GM21717 (cell line): Measurements from ENCODE around the gene CA11.
"Not testable (repeated sequence)": the region's sequence is repeated elsewhere in the genome, so short reads cannot be mapped to it uniquely, and the experiment has no call there.

ENCODE experiments used
- ATAC-seq: cut with Tn5 transposase; IDR thresholded peaks from one replicate; pipeline ENCODE4 v1.9.1; 2021; ENCODE audit warnings: mild to moderate bottlenecking, moderate library complexity; ENCODE audit not compliant: unreplicated experiment

Gene CA11

GRCh38 chr19:48646001-48646721 lies at the start of gene CA11:
Gene CA11, minus strand, starts transcription at chr19:48646187. Its CDS starts 555 bp downstream, at chr19:48645632.
- peak; percentile 52 for ATAC-seq

GRCh38 chr19:48693629-48694028 lies 47.6 kb upstream of the CA11 start:
- ATAC-seq, result not testable (repeated sequence)

GRCh38 chr19:48689449-48689848 lies 43.5 kb upstream of the CA11 start:
- no peak for ATAC-seq

GRCh38 chr19:48687776-48688175 lies 41.8 kb upstream of the CA11 start:
- no peak for ATAC-seq

- not testable (repeated sequence) for ATAC-seq
These were observed 40.6 kb upstream of the CA11 start for GRCh38 chr19:48686637-48687036.

GRCh38 chr19:48686088-48686487 lies 40.1 kb upstream of the CA11 start:
- no peak for ATAC-seq

GRCh38 chr19:48685583-48685982 lies 39.6 kb upstream of the CA11 start:
- ATAC-seq, result no peak

- ATAC-seq, result no peak
These were observed 37.4 kb upstream of the CA11 start for GRCh38 chr19:48683349-48683748.

GRCh38 chr19:48681127-48681470 lies 35.1 kb upstream of the CA11 start:
- no peak for ATAC-seq

- ATAC-seq, result no peak
These were observed 34.6 kb upstream of the CA11 start for GRCh38 chr19:48680436-48681126.

GRCh38 chr19:48680006-48680405 lies 34.0 kb upstream of the CA11 start:
- ATAC-seq, result not testable (repeated sequence)

- ATAC-seq, result no peak
These were observed 32.2 kb upstream of the CA11 start for GRCh38 chr19:48678201-48678600.

- no peak for ATAC-seq
These were observed 30.9 kb upstream of the CA11 start for GRCh38 chr19:48676887-48677286.

- ATAC-seq, result no peak
These were observed 30.5 kb upstream of the CA11 start for GRCh38 chr19:48676487-48676886.

- no peak for ATAC-seq
These were observed 29.2 kb upstream of the CA11 start for GRCh38 chr19:48674921-48675824.

- ATAC-seq, result no peak
These were observed 28.3 kb upstream of the CA11 start for GRCh38 chr19:48674216-48674809.

GRCh38 chr19:48673436-48674100 lies 27.6 kb upstream of the CA11 start:
- ATAC-seq, result no peak

- no peak for ATAC-seq
These were observed 27.0 kb upstream of the CA11 start, which contains the start of gene NTN5 for GRCh38 chr19:48672994-48673393. Gene NTN5, minus strand, starts transcription at chr19:48673017. Its CDS starts 2,031 bp downstream, at chr19:48670986.

- ATAC-seq, result no peak
These were observed 25.5 kb upstream of the CA11 start for GRCh38 chr19:48671446-48671995.
